ENCODE data around the gene PIK3C3.

DNA sequence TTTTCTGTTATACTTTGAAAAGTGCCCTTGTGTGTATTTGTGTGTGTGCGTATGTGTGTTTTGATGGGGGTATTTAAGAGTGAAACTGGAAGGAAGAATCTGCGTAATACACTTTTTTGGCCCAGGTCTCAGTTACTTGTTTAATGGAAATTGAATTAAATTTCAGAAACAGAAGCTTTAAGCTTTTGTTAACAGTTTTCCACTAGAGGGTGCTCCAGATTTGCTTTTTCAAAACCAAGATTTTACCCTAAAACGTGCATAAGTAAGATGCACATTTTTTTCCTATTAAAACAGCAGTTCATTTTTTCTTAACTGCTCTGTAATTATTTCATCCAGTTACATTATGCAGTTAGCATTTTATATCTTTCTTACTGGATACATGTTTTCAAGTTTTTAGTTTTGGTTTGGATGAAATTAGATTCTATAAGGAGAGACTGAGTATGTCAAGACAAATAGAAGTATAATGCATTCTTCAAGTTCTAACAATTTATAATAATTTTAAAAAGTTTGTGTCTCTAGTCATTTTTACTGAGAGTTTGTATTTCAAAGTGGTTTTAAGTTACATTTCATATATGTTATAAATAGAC is 97.2 kb downstream of the PIK3C3 start:
- TF ChIP-seq, protein P1, sequence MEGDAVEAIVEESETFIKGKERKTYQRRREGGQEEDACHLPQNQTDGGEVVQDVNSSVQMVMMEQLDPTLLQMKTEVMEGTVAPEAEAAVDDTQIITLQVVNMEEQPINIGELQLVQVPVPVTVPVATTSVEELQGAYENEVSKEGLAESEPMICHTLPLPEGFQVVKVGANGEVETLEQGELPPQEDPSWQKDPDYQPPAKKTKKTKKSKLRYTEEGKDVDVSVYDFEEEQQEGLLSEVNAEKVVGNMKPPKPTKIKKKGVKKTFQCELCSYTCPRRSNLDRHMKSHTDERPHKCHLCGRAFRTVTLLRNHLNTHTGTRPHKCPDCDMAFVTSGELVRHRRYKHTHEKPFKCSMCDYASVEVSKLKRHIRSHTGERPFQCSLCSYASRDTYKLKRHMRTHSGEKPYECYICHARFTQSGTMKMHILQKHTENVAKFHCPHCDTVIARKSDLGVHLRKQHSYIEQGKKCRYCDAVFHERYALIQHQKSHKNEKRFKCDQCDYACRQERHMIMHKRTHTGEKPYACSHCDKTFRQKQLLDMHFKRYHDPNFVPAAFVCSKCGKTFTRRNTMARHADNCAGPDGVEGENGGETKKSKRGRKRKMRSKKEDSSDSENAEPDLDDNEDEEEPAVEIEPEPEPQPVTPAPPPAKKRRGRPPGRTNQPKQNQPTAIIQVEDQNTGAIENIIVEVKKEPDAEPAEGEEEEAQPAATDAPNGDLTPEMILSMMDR (conservative IDR thresholded peaks at IDR 0.05; ENCODE audit: low read depth, low read length): peak; percentile 50
- TF ChIP-seq EZH2 (IDR thresholded peaks at IDR 0.05; ENCODE audit: borderline replicate concordance, low read depth, low read length, poor library complexity, severe bottlenecking): no peak

All from A673 (cell line).